ENCODE measurements around the gene GP1BA. TPM values are rescaled to one million over a fixed set of nuclear protein-coding genes. Genes with fewer than 3 reads are reported as not detected.
A peak's percentile ranks its signal among the peaks of the same experiment; 100 is the strongest.

Gene GP1BA
- total and polyA plus RNA-seq, 2 of the 8 experiments (the other 6 are each of a cell fraction or from before 2014, with no cell fraction given): not detected

DNA sequence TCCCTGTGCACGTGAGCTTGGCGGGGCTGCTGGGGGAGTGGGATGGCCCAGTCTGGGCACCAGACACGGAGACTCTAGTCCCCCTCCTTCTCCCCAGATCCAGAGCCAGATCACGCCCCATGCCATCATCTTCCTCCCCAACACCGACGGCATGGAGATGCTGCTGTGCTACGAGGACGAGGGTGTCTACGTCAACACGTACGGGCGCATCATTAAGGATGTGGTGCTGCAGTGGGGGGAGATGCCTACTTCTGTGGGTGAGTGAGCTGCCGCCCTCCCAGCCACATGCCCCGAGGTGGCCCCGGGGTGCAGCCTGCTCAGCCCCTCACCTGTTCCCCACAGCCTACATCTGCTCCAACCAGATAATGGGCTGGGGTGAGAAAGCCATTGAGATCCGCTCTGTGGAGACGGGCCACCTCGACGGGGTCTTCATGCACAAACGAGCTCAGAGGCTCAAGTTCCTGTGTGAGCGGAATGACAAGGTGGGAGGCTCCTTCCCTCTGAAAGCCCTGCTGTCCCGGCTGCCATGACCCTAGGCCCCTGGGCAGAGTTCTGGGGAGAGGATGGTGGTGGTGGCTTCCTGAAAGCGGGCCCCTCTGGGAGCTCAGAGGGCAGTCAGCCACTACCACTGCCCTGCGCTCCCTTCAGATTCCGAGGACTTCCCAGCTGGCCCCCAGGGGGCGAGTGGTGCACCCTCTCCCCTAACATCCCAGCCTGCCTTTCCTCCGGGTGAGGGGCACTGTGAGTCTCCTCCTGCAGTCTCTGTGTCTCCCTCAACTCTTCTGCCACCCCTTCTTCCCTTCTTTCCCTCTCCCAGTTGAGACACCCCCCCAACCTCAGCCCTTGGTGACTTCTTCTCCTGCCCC is 35.5 kb upstream of the GP1BA start:
- Histone ChIP-seq H3K36me3 (ENCODE audit: control insufficient read depth in 2 of 4, insufficient read depth in 4 of 4, low read length in 3 of 4) (peaks cover 7 to 24% (median 20%) of the 10 kb centered on the region in 4 experiments), H4K91ac (replicated peaks; ENCODE audit: insufficient read length, low read length) (no peak overlapping the region), H3K9me3 (ENCODE audit: insufficient read depth in 2 of 2, low read depth in 1 of 2, low read length in 1 of 2) (no peaks in the 10 kb centered on the region), H3K27ac (ENCODE audit: low read depth, low read length) (0 out of 2 replicates have a peak overlapping the region, but pooled peaks have one; percentile 55), H2BK5ac (ENCODE audit: low read depth, low read length) (no peak overlapping the region; the same call in 1 of the 2 replicates), H3K4me3 (ENCODE audit: extremely low read depth in 1 of 4, insufficient read depth in 2 of 4, low read depth in 3 of 4, low read length in 4 of 4) (no peak overlapping the region), H2AFZ (ENCODE audit: low read length) (no peak overlapping the region), H4K20me1 (replicated peaks in 1 of 2; ENCODE audit: control insufficient read depth in 1 of 2, insufficient read depth in 2 of 2, low read length in 2 of 2) (peaks cover 0 to 10% of the 10 kb centered on the region in 2 experiments), H2BK120ac (replicated peaks; ENCODE audit: low read depth, low read length) (no peak overlapping the region), H3K79me2 (ENCODE audit: control insufficient read depth in 1 of 2, insufficient read depth in 2 of 2, low read length in 2 of 2) (no peaks in the 10 kb centered on the region), H3K4me1 (replicated peaks in 1 of 4; ENCODE audit: control insufficient read depth in 3 of 4, insufficient read depth in 4 of 4, low read length in 3 of 4) (peaks cover 0 to 9% (median 3%) of the 10 kb centered on the region in 4 experiments; a peak in 5 of 7 replicates), H4K8ac (ENCODE audit: extremely low read depth, insufficient read depth, low read length) (peak overlapping the region; percentile 54), H2BK15ac (ENCODE audit: low read length) (no peak overlapping the region), H2BK12ac (ENCODE audit: low read depth, low read length) (no peak overlapping the region), H2AK5ac (ENCODE audit: low read depth, low read length) (no peak overlapping the region), H2BK20ac (ENCODE audit: low read length) (no peak overlapping the region), H3K23ac (ENCODE audit: insufficient read length) (no peak overlapping the region), H3K9ac (replicated peaks in 1 of 4; ENCODE audit: extremely low read depth in 1 of 4, low read depth in 3 of 4, low read length in 3 of 4) (no peak overlapping the region), H3K23me2 (ENCODE audit: low read depth, low read length) (peaks cover 3% of the 10 kb centered on the region; the same call in 1 of the 2 replicates), H4K5ac (ENCODE audit: insufficient read length, low read depth, low read length) (no peak overlapping the region), H3K4me2 (ENCODE audit: insufficient read depth in 1 of 2, low read depth in 2 of 2, low read length in 2 of 2) (no peak overlapping the region), H3K79me1 (ENCODE audit: low read depth, low read length) (no peaks in the 10 kb centered on the region; the same call in 1 of the 2 replicates), H3K4ac (replicated peaks; ENCODE audit: insufficient read length, low read depth, low read length) (no peak overlapping the region), H3K14ac (ENCODE audit: insufficient read length) (no peak overlapping the region), H3K27me3 (replicated peaks in 1 of 4; ENCODE audit: control insufficient read depth in 3 of 4, extremely low read depth in 1 of 4, insufficient read depth in 3 of 4, low read length in 3 of 4) (no peaks in the 10 kb centered on the region), H3K18ac (ENCODE audit: extremely low read depth, low read length) (no peak overlapping the region), H3K56ac (replicated peaks; ENCODE audit: insufficient read length, low read depth, low read length) (no peak overlapping the region)
- 92% methylated on average over 17 of the region's 27 CpGs; no CpG with 5 or more reads in 1 of the 2 experiments for WGBS, 2 experiments (ENCODE audit: extremely low coverage in 1 of 2, insufficient coverage in 1 of 2, insufficient read length in 1 of 2, insufficient replicate concordance in 2 of 2, low coverage in 1 of 2, low lambda C conversion rate in 2 of 2, missing lambda C conversion rate in 1 of 2)
- DNase-seq (ENCODE audit: low read depth in 1 of 2, low spot score in 2 of 2) (no peak), FAIRE-seq (no peak)
- ChIA-PET POLR2A (ENCODE audit: partially characterized antibody) (interaction anchor here (0.5 to 2.1 kb wide), 11 partner anchors 12 to 303 kb away, joined by 3 to 5 read pairs (median 3); partner anchors contain the start of genes PELP1 and SPAG7), CTCF (ENCODE audit: partially characterized antibody) (interaction anchor here (0.6 to 3.2 kb wide), 24 partner anchors 9 to 328 kb away, joined by 3 to 17 read pairs (median 3); partner anchors contain the start of genes GLTPD2 and PLD2)
- TF ChIP-seq SP1 (IDR thresholded peaks at IDR 0.05; ENCODE audit: low read depth, low read length): no peak
- no peak for TF ChIP-seq CBX8 (IDR thresholded peaks at IDR 0.05; ENCODE audit: borderline replicate concordance, low read depth, low read length)
- TF ChIP-seq JUND (IDR thresholded peaks at IDR 0.05; ENCODE audit: low read length): no peak
- TF ChIP-seq MAFK (IDR thresholded peaks at IDR 0.05; ENCODE audit: low read depth, low read length): no peak
- TF ChIP-seq HDAC6 (IDR thresholded peaks at IDR 0.05; ENCODE audit: low read depth, low read length): no peak
- no peak for TF ChIP-seq SIX5 (IDR thresholded peaks at IDR 0.05; ENCODE audit: low read depth, low read length)
- no peak for TF ChIP-seq USF2 (IDR thresholded peaks at IDR 0.05; ENCODE audit: low read length)
- no peak for TF ChIP-seq HDAC2 (IDR thresholded peaks at IDR 0.05; ENCODE audit: borderline replicate concordance in 1 of 2, low read depth in 2 of 2, low read length in 2 of 2)
- no peak for TF ChIP-seq SUZ12 (IDR thresholded peaks at IDR 0.05; ENCODE audit: low read length)
- TF ChIP-seq BCL11A (IDR thresholded peaks at IDR 0.05; ENCODE audit: low read depth in 2 of 2, low read length in 2 of 2): no peak
- no peak for TF ChIP-seq CHD1 (IDR thresholded peaks at IDR 0.05; ENCODE audit: low read depth, low read length)
